NCI-H2196 treated with DMSO at 0.1 percent for 48 hours (cell line): ENCODE results near the gene STX8.
"Not testable (repeated sequence)": the region's sequence is repeated elsewhere in the genome, so short reads cannot be mapped to it uniquely, and the experiment has no call there.

Experiments
- DNase-seq: peaks from one replicate; lab custom pipeline; 2025; ENCODE audit not compliant: unreplicated experiment; lab: John Stamatoyannopoulos, UW

STX8 gene

DNA sequence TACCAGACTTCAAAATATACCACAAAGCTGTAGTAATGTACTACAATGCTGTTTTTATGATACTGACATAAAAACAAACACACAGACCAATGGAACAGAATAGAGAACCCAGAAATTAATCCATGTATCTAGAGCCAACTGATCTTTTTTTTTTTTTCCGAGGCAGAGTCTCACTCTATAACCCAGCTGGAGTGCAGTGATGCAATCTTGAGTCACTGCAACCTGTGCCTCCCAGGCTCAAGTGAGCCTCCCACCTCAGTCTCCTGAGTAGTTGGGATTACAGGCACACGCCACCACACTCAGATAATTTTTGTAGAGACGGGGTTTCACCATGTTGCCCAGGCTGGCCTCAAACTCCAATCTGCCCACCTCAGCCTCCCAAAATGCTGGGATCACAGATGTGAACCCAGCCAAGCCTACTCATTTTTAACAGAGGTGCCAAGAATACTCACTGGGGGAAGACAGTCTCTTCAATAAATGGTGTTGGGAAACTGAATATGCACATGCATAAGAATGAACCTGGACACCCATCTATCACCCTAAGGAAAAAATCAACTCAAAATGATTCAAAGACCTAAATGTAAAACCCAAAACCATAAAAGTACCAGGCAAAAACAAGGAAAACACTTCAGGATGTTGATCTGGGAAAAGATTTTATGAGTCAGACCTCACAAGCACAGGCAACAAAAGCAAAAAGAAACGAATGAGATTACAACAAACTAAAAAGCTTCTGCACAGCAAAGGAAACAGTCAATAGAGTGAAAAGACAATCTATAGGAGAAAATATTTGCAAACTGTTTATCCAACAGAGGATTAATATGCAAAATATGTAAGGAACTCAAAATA is 63.1 kb downstream of the STX8 start:
- DNase-seq = no peak

DNA sequence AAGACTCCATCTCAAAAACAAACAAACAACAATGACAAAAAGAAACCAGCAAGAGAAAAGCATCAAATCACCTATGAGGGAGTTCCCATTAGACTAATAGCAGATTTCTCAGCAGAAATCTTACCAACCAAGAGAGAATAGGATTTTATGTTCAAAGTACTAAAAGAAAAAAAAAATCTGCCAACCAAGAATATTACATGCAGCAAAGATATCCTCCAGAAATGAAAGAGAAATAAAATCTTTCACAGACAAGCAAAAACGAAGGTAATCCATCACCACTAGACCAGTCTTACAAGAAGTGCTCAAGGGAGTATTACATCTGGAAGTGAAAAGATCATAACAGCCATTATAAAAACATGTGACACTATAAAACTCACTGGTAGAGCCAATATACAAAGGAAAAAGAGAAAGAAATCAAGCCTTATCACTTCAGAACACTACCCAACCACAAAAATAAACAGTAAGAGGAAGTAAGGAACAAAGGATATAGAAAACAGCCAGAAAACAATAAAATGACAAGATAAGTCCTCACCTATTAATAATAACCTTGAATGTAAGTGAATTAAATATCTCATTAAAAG is 66.3 kb downstream of the STX8 start:
- no peak for DNase-seq

DNA sequence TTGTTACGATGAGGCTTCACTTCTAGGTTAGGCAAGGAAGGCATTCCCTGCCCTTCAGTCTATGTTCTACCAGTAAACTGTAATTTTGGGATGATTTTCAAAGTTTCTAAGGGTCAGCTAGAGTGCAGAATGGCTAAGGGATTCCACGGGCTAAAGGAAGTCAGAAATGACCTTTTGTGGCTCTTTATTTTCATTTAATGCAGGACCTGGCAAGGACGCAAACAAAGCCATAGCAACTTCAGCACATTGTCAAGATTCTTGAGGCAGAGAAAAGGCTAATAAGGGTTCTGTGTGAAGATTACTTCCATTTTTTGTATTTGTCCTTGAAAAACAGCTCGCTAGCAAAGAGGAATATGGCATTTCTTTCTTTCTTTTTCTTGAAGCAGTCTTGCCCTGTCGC is 76.6 kb downstream of the STX8 start:
- DNase-seq = no peak

DNA sequence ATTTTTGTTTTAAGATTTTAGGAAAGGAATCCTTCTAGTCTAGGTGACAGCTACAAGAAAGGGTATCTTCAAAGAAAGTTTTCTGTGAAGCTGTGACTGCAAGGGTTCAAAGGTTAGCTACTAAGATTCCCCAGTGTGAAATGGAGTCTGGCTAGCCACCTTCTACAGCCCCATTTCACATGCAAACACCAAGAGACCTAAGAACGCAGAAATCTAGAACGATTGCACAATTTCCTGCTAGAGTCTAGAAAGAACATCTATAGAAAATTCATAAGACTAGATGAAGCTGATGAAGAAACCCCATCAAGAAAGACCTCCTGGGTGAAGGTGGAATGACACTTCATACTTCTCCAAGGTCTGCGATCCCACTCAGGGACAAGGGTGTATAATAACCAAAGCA is 77.1 kb downstream of the STX8 start:
- DNase-seq = no peak

DNA sequence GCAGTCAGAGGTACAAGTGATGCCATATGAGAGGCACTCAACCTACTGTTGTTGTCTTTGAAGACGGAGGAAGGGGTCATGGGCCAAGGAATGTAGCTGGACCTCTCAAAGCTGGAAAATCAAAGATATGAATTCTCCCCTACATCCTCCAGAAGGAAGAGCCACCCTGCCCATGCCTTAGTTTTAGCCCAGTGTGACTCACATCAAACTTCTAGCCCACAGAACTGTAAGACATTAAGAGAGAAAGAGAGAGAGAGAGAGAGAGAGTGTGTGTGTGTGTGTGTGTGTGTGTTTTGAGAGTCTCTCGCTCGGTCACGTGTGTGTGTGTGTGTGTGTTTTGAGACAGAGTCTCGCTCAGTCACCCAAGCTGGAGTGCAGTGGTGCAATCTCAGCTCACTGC is 87.1 kb downstream of the STX8 start:
- no peak for DNase-seq

DNA sequence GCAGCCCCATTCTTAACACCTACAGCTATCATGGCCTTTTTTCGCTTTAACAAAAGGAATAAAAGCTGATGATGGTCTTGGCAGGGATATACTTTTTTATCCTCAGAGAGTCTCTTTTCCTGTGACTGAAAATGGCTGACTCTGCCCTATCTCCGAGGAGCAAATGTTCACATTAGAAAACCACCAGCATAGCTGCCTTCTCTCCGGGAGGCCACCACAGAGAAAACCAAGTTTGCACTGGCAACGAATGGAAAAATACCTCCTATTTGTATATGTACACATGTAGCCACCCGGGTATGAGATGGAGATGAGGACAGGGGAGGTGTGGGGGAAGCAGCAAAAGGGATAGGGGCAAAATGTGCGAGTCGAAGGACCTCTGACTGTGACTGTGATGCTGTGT is 88.2 kb downstream of the STX8 start:
- no peak for DNase-seq

DNA sequence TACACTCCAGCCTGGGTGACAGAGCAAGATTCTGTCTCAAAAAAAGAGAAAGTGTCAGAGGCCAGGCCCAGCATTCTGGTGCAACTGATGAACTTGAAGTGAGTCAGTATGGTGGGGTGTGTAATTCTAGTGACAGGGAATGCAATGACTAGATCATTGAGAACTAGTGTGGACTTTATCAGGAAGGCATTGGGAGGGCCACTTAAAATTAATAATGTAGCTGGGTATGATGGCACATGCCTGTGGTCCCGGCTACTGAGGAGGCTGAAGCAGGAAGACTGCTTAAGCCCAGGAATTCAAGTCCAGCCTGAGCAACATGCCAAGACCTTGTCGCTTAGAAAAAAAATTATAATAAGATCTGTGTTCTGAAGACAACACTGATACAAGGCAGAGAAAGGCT is 90.8 kb downstream of the STX8 start:
- DNase-seq = no peak

DNA sequence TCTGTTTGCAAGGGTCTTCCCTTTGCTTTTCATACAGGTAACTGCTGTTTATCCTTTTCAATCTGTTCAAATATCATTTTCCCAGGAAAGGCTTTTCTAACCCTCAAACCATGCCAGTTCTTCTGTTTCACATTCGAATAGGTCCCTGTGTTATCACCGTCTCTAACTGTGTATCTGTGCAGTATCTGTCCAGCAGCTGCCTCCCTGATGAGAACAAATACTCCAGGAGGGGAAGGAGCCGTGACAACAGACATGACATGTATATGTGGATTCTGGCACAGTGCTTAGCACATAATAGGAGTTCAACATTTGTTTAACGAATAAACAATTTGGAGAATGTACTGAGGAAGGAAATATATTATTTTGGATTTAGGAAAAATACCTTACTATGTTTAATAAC is 95.7 kb downstream of the STX8 start:
- no peak for DNase-seq

DNA sequence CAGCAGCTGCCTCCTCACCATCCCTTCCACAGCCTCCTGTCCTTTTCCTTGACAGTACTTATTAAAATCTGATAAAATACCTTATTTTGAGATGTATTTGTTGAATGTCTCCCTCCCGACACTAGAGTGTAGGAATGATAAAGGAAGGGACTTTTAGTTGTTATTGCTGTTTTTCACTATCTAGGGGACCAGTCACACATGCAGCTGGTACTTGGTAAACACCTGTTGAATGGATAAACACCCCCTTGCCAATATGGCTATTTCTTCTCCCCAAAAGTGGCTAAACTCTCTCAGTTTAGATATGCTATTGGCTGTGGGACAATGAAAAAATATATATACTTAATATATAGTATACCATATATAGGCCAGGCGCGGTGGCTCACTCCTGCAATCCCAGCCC is 96.7 kb downstream of the STX8 start:
- DNase-seq = no peak

DNA sequence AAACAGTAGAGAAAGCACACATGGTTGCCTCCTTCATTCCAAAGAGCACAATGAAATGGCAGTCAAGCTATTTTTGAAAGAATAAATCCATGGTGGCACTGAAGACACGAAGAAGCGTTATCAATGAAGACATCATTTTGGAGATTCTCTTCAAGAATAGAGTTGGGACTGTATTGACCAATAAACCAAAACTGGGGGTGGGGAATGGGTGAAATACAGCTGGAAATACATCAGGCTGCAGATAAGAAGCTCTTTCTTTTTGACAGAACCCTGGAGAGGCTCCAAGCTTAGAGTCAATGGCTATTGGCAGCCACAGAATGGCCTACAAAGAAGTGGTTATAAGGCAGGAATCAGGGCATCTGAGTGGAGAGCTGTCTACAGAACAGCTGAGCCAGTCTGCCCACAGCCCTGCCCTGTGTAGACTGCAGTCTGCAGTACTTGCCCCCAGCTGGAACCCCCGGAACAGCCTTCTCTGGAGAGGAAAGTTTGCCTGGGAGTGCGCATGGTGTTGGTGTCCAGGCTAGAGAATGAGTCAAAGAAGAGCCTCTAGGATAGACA is 100.4 kb downstream of the STX8 start:
- no peak for DNase-seq

DNA sequence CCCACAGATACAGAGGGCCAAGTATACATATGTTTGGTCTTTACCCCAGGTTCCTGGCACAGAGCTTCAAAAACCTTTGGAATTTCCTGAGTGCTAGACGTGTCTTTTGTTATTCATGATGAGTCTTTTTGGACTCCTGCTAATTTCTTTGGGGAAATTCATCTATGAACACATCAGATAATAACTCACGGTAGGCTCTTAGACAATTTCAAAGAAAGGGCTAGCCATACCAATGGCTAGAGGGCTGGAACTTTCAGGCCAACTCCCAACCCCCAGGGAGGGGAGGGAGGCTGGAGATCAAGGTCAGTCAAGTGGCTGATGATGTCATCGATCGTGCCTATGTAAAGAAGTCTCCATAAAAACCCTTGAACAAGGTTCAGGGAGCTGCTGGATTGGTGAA is 101.9 kb downstream of the STX8 start:
- DNase-seq = no peak

DNA sequence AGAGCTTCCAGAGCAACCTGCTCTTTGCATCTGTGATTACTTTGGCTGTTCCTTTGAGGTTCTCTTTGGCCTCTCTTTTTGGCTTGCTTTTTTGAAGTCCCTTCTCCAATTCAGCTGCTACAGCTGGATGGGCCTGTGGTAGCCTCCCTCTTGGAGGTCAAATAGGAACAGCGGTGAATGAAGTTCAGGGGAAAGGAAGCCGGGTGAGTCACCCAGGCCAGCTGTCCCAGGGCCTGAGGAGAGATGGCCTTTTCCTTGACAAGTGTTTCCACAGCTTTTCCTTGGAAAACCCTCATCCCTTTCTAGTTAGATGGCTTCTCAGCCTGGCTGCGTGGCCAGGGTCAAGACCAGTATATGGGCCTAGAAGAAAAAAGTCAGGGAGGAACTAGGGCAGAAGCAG is 103.1 kb downstream of the STX8 start:
- no peak for DNase-seq

DNA sequence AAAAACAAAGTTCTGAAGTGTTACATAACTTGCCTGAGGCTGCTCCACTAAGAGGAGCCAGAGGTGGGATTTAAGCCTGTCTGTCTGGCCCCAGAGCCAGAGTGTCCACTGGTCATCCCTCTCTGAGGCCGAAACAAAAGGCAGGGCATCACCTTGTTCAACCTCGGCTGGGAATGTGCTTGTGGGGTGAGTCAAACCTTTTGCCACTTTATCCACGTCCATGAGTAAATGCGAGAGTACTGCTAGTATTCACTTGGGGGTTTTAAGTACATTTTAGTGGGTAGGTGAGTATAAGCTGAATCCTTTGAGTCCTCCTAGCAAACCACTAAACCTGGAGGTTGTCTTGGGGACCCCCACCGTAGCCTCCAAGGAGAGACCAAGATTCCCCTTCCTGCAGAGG is 103.5 kb downstream of the STX8 start:
- DNase-seq = no peak

DNA sequence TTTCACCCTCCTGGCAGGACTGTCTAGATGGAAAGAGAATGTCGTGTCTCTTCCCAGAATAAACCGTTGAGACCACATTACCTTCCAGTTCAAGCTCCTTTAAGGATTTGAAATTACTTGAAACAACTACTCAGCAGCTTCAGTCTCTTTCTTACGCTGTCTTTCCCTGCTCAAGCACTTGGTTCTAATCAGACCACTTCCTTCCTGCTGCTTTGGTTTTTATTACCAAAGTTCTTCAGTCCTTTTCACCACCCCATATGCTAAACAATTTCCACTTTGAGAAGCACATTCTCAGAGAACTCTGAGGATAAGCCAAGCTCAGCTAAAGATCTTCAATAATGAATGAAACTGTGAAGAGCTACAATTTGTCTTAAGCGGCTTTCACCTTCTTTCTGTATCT is 105.4 kb downstream of the STX8 start:
- DNase-seq = no peak

DNA sequence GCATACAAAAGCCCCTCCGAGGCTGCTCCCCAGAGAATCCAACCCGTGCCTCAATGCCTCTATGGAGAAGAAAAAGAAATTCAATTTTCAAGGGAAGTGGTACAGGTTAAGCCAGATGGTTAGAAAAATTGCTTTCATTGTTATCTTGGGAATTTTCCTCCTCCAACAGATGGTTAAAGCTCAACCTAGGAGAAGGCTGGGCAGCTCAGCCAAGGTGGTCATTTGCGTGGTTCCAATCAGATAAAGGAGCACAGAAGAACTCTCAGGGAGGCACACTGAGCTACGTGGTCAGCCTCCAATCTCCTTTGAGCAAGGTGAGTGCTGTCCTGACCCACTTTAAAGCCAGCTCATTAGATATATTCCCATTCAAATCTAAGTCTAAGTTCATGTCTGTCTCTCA is 106.7 kb downstream of the STX8 start:
- no peak for DNase-seq

DNA sequence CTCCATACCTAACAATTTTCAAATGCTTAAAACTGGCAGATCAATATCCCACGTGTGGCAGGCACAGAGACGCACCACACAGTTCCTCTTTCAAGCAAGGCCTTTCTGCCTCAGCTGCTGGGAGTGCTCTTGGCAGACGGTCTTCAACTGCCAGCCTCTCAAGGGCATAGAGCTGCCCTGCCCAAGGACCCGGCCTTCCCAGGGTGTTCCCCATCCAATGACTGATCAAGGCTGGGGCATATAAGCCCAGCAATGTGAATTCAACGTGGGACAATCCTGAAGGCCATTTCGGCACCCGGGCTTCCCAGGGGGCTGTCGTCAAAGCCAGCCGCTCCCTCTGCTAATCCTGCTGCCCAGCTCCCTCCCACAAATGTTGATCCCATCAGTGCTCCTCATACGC is 107.1 kb downstream of the STX8 start:
- DNase-seq = no peak

DNA sequence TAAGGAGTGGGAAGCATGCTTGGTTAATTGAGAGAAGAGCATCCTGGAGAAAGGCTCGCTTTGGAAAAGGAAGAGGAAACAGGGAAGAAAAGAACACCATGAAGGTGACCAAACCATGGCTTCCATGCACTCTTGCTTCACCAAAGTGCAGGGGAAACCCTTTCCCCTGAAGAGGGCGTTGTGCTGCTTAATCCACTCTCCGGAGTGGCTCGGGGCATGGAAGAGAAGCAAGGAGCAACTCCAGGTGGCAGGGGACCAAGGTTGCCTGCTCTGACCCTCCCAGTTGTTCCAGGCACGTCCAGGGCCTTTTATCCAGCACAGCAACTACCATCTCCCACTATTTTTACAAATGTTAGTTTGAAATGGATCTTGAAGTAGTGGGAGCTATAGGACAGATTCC is 108.1 kb downstream of the STX8 start:
- no peak for DNase-seq

DNA sequence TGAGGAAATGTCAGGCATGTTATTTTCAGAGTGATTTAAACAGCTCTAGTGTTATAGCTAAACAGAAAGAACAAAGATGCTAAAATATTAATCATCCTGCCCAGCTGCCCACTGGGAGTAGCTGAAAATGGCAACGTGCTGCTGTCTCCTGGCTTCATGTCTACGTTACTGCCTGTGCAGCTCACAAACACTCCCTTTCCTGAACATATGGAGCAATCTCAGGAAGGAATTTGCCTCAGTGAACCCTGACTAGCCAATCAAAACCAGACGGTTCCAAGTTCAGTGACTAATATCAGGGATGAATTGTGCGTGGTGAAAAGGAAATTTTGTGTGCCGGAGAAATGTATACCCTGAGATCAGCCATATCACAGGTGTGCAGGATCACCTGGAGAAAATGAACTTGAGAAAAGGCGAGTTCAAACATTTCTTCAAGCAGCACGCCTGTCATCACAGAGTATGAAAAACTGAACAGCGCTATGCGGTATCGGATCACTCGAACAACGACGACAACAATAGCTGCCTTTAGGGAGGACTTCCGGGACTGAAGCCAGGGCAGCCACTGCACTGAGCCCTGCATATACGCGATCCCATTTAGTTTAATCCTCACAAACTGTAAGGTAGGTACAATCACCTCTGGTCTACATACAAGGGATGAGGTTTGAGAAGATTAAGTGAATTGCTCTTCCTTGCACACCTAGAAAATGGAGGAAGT is 110.3 kb downstream of the STX8 start:
- DNase-seq = no peak

DNA sequence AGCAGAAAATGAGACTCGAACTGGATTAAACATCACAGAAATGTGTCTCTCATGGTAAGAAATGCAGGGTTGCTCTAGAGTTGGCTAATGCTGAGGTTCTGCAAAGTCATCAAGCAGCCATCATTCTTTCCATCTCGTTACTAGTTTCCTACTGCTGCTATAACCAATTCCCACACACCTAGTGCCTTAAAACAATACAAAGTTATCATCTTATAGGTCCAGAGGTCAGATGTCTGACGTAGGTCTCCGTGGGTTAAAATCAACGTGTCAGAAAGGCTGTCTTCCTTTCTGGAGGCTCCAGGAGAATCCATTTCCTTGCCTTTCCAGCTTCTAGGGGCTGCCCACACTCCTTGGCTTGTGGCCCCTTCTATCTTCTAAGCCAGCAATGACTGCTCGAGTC is 118.6 kb downstream of the STX8 start:
- DNase-seq = no peak

DNA sequence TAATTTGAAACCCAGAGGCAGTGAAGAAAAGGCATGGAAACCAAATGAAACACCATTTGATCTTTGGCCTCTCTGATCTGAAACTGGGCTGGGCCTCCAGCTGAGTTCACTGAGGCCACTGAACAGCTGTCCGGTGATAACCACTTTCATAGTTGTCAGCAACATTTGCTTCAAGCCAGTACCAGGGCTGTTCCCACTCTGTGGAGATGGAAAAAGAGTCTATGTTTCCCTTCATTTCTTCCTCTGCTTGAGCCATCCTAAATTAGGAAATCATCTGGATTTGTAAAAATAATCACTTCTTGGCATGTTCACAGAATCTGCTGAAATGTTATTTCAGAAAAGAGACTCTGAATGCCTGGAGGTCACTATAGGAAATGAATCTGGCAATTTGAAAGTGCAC is 119.3 kb downstream of the STX8 start:
- DNase-seq = no peak

DNA sequence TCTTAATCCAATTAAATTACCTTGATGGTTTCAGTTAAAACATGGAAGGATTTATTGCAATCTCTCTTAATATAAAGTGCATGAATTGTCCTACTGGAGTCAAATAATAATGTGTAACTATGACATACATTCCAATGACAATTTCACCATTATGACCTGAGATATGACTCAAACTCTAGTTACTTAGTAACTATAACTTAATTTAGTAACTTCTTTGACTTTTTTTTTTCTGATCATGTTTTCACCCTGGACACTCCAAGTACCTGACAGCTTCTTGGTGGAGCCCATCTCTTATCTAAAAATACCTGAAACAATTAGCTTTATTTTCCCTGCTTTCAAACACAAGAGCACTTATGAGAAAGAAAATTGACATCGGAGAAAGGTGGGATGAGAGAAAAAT is 123.7 kb downstream of the STX8 start:
- DNase-seq = no peak

DNA sequence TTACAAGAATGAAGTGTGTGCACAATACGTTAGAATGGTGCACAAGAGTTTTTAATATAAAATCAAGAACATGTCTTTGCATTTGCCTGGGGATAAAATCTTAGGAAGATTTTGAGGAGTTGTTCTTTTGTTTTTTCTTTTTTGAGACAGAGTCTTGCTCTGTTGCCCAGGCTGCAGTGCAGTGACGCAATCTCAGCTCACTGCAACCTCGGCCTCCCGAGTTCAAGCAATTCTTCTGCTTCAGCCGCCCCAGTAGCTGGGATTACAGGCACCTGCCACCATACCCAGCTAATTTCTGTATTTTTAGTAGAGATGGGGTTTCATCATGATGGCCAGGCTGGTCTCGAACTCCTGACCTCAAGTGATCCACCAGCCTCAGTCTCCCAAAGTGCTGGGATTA is 128.3 kb downstream of the STX8 start:
- not testable (repeated sequence) for DNase-seq
